Fibroblast of lung (primary cell): ENCODE measurements around the gene SLC28A1.

Experiments used
- CTCF ChIP-seq, 2 donors: IDR thresholded peaks in 1 of 2; conservative IDR thresholded peaks in 1 of 2; 1 replicate in 1 of 2; 2 replicates in 1 of 2; pipeline ENCODE4 v1.5.1; 2011 to 2012; ENCODE audit warnings: low read length in 2 of 2, control low read depth in 1 of 2, inconsistent platforms in 1 of 2, low read depth in 1 of 2, mild to moderate bottlenecking in 1 of 2
- EZH2 ChIP-seq: IDR thresholded peaks from 2 replicates; pipeline ENCODE4 v1.5.1; 2012; ENCODE audit warnings: low read length, control low read depth, mild to moderate bottlenecking; ENCODE audit errors: missing control alignments

GRCh38 chr15:84934942-84935729 is 50.7 kb downstream of the SLC28A1 start:
- peak in 1 of 2 donors; percentile 8 for TF ChIP-seq CTCF (conservative IDR thresholded peaks at IDR 0.05 in 1 of 2, IDR thresholded peaks at IDR 0.05 in 1 of 2; ENCODE audit: low read depth in 1 of 2, low read length in 2 of 2)
- no peak for TF ChIP-seq EZH2
